ENCODE data around the gene BTN2A1.

Gene BTN2A1

DNA sequence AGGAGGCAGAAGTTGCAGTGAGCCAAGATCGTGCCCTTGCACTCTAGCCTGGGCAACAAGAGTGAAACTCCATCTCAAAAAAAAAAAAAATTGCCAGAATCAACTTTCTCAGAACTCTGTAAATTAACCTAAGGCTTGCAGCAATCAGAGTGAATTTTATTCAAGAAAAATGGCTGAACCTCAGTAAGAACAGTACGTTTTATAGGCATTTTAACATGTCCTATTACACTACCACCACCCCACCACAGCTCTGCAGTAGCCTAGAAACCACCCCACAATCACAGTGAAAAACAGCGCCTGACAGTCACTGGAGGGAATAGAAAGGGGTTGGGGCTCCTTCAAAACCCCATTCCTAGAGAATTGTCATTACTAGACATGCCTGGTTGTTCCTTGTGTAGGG is 26.0 kb downstream of the BTN2A1 start:
- TF ChIP-seq, protein P1, sequence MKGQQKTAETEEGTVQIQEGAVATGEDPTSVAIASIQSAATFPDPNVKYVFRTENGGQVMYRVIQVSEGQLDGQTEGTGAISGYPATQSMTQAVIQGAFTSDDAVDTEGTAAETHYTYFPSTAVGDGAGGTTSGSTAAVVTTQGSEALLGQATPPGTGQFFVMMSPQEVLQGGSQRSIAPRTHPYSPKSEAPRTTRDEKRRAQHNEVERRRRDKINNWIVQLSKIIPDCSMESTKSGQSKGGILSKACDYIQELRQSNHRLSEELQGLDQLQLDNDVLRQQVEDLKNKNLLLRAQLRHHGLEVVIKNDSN (IDR thresholded peaks at IDR 0.05), result no peak
- no peak for TF ChIP-seq EP300 (IDR thresholded peaks at IDR 0.05; ENCODE audit: borderline replicate concordance)
- no peak for TF ChIP-seq CREB1 (IDR thresholded peaks at IDR 0.05; ENCODE audit: low read depth)
- no peak for TF ChIP-seq NFIC (IDR thresholded peaks at IDR 0.05)
- no peak for TF ChIP-seq FOXM1 (IDR thresholded peaks at IDR 0.05; ENCODE audit: borderline replicate concordance, low read depth)
- TF ChIP-seq EGR1 (IDR thresholded peaks at IDR 0.05), result no peak
- TF ChIP-seq, protein P2, sequence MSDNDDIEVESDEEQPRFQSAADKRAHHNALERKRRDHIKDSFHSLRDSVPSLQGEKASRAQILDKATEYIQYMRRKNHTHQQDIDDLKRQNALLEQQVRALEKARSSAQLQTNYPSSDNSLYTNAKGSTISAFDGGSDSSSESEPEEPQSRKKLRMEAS (IDR thresholded peaks at IDR 0.05), result no peak
- no peak for TF ChIP-seq YY1 (IDR thresholded peaks at IDR 0.05; ENCODE audit: low read depth)
- TF ChIP-seq, protein P3, sequence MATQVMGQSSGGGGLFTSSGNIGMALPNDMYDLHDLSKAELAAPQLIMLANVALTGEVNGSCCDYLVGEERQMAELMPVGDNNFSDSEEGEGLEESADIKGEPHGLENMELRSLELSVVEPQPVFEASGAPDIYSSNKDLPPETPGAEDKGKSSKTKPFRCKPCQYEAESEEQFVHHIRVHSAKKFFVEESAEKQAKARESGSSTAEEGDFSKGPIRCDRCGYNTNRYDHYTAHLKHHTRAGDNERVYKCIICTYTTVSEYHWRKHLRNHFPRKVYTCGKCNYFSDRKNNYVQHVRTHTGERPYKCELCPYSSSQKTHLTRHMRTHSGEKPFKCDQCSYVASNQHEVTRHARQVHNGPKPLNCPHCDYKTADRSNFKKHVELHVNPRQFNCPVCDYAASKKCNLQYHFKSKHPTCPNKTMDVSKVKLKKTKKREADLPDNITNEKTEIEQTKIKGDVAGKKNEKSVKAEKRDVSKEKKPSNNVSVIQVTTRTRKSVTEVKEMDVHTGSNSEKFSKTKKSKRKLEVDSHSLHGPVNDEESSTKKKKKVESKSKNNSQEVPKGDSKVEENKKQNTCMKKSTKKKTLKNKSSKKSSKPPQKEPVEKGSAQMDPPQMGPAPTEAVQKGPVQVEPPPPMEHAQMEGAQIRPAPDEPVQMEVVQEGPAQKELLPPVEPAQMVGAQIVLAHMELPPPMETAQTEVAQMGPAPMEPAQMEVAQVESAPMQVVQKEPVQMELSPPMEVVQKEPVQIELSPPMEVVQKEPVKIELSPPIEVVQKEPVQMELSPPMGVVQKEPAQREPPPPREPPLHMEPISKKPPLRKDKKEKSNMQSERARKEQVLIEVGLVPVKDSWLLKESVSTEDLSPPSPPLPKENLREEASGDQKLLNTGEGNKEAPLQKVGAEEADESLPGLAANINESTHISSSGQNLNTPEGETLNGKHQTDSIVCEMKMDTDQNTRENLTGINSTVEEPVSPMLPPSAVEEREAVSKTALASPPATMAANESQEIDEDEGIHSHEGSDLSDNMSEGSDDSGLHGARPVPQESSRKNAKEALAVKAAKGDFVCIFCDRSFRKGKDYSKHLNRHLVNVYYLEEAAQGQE (IDR thresholded peaks at IDR 0.05; ENCODE audit: low read depth), result no peak
- TF ChIP-seq CEBPB (IDR thresholded peaks at IDR 0.05), result no peak
- no peak for TF ChIP-seq RAD21 (IDR thresholded peaks at IDR 0.05; ENCODE audit: low read depth)
- TF ChIP-seq ZBTB7A (IDR thresholded peaks at IDR 0.05; ENCODE audit: low read depth), result no peak
- no peak for TF ChIP-seq TEAD4 (IDR thresholded peaks at IDR 0.05)
- no peak for TF ChIP-seq TCF12 (IDR thresholded peaks at IDR 0.05; ENCODE audit: low read depth)
- no peak for TF ChIP-seq TAF1 (IDR thresholded peaks at IDR 0.05; ENCODE audit: low read depth)

DNA sequence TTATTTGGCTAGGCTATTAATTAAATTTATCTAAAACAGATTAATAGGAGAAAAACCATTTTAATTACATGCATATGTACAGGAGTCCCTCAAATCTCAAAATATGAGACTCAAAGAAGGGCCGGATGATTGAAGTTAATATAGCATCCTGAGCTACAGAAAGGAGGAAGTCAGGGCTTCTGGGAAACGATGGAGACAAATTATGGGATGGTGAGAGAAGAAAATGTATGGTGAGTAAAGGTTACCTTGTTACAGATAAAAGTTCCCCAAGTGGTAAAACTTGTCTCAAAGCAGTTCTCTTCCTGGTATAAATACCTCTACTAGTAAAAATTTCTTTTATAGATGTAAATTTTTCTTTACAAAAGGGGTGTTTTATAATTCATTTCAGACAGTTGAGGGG is 26.4 kb downstream of the BTN2A1 start:
- TF ChIP-seq EGR1 (IDR thresholded peaks at IDR 0.05) (no peak), RAD21 (IDR thresholded peaks at IDR 0.05; ENCODE audit: low read depth) (no peak), FOXM1 (IDR thresholded peaks at IDR 0.05; ENCODE audit: borderline replicate concordance, low read depth) (no peak), CEBPB (IDR thresholded peaks at IDR 0.05) (no peak), CREB1 (IDR thresholded peaks at IDR 0.05; ENCODE audit: low read depth) (no peak), TAF1 (IDR thresholded peaks at IDR 0.05; ENCODE audit: low read depth) (no peak), EP300 (IDR thresholded peaks at IDR 0.05; ENCODE audit: borderline replicate concordance) (no peak), TEAD4 (IDR thresholded peaks at IDR 0.05) (no peak), ZBTB7A (IDR thresholded peaks at IDR 0.05; ENCODE audit: low read depth) (no peak), TCF12 (IDR thresholded peaks at IDR 0.05; ENCODE audit: low read depth) (no peak), NFIC (IDR thresholded peaks at IDR 0.05) (no peak), YY1 (IDR thresholded peaks at IDR 0.05; ENCODE audit: low read depth) (no peak)
- TF ChIP-seq, protein P2 (IDR thresholded peaks at IDR 0.05), result no peak
- TF ChIP-seq, protein P1 (IDR thresholded peaks at IDR 0.05), result no peak
- TF ChIP-seq, protein P3 (IDR thresholded peaks at IDR 0.05; ENCODE audit: low read depth), result no peak

DNA sequence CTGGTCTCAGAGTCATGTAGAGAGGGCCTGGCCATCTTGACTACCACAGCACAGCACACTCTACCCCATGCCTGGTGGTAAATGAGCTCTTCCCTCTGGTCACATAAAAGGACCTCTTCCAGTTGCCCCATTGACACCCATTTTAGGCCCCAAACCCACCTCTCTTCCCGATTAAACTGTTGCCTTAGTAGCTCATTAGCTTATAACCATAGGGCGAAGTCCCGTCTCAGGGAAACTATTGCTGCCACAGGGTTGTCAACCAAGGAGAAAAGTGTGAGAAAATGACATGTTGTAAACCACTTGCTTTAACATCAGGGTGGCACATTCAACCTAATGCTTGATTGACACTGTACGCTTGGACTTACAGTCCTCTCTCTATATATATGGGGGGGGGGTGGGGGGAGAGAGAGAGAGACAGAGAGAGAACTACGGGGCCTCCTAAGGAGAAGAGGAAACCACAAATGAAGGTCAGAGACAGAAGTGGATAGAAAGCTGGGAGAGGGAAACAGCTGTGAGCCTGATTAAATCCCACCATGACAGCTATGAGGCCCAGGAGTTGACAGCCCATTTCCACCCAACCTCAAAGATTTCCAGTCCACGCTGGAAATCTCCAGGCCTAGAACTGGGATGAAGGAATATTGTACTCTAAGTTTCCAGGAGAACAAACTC is 27.5 kb downstream of the BTN2A1 start:
- TF ChIP-seq, protein P1 (IDR thresholded peaks at IDR 0.05), result no peak
- TF ChIP-seq CREB1 (IDR thresholded peaks at IDR 0.05; ENCODE audit: low read depth) (no peak), EP300 (IDR thresholded peaks at IDR 0.05; ENCODE audit: borderline replicate concordance) (no peak), YY1 (IDR thresholded peaks at IDR 0.05; ENCODE audit: low read depth) (no peak), NFIC (IDR thresholded peaks at IDR 0.05) (no peak), TCF12 (IDR thresholded peaks at IDR 0.05; ENCODE audit: low read depth) (no peak), CEBPB (IDR thresholded peaks at IDR 0.05) (no peak), TAF1 (IDR thresholded peaks at IDR 0.05; ENCODE audit: low read depth) (no peak), ZBTB7A (IDR thresholded peaks at IDR 0.05; ENCODE audit: low read depth) (no peak), FOXM1 (IDR thresholded peaks at IDR 0.05; ENCODE audit: borderline replicate concordance, low read depth) (no peak), TEAD4 (IDR thresholded peaks at IDR 0.05) (no peak), EGR1 (IDR thresholded peaks at IDR 0.05) (no peak), RAD21 (IDR thresholded peaks at IDR 0.05; ENCODE audit: low read depth) (no peak)
- TF ChIP-seq, protein P3 (IDR thresholded peaks at IDR 0.05; ENCODE audit: low read depth), result no peak
- TF ChIP-seq, protein P2 (IDR thresholded peaks at IDR 0.05), result no peak
